SU-DHL-6 (cell line): ENCODE data around the gene HIVEP2.

ENCODE experiments used
- CTCF ChIP-seq: fragments of 200-600 bp; sonication (generic); IDR thresholded peaks from one replicate; pipeline ENCODE4 v1.5.1; 2017; ENCODE audit warnings: antibody characterized with exemption, mild to moderate bottlenecking, low read length, moderate library complexity; ENCODE audit not compliant: insufficient read depth, poor library complexity, severe bottlenecking
- EZH2phosphoT487 ChIP-seq: fragments of 200-600 bp; sonication (generic), shearing (Covaris generic); conservative IDR thresholded peaks from 2 replicates; pipeline ENCODE4 v1.6.1; 2018; ENCODE audit warnings: mild to moderate bottlenecking, antibody characterized with exemption, low read length, moderate library complexity, mixed read lengths

- TF ChIP-seq CTCF = no peak
- no peak for TF ChIP-seq EZH2phosphoT487
Observed at GRCh38 chr6:142803032-142803431, 141.9 kb downstream of the HIVEP2 start.
